KOPT-K1 (cell line): ENCODE results near the gene FAM43A.

Source experiments
- H3K27ac ChIP-seq: fragments of 200-600 bp; sonication (generic); 2 replicates; pipeline ENCODE4 v1.5.1; 2016; ENCODE audit warnings: antibody characterized with exemption, mild to moderate bottlenecking, low read depth, low read length; ENCODE audit not compliant: poor library complexity, severe bottlenecking
- H3K36me3 ChIP-seq: fragments of 200-600 bp; sonication (generic); 2 replicates; pipeline ENCODE4 v1.5.1; 2017; ENCODE audit warnings: antibody characterized with exemption, mild to moderate bottlenecking, low read length, moderate library complexity; ENCODE audit not compliant: insufficient read depth
- H3K9me3 ChIP-seq: fragments of 200-600 bp; sonication (generic); 2 replicates; pipeline ENCODE4 v1.5.1; 2017; ENCODE audit warnings: antibody characterized with exemption, low read length, mild to moderate bottlenecking; ENCODE audit not compliant: insufficient read depth, poor library complexity, severe bottlenecking

FAM43A gene

DNA sequence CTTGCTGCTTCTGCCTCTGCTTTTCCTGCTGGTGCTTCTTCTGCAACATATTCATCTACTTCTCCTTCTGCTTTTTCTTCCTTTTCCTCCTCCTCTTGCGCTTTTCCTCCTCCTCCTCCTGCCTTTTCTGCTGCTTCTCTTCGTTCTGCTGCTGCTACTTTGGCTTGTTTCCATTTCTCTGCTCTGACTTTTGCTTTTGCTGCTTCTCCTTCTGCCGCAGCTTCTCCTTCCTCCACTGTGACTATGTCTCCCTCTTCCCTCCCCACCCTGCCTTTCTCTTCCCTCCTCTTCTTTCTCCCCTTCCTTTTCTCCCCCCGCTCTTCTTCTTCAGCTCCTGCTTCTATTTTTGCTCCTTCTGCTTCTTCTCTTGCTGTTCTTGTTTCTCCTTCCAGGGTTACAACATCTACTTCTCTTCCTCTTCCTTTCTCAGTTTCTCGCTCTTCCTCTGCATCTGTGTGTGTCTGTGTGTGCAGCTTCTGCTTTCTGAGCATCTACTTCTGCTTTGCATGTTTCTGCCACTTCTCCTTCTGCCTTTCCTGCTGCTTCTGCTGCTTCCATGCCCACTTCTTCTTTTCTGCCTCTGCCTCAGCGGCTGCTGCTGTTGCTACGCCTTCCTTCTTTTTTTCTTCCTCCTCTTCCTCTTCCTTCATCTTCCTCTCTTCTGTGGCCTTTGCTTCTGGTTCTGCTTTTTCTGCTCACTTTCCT, 51.4 kb downstream of the FAM43A start:
- Histone ChIP-seq H3K27ac (no peak overlapping the region), H3K36me3 (no peaks in the 10 kb centered on the region), H3K9me3 (no peaks in the 10 kb centered on the region)
